Measurements from ENCODE around the gene ZNF436.
"Not testable (repeated sequence)": the region's sequence is repeated elsewhere in the genome, so short reads cannot be mapped to it uniquely, and the experiment has no call there.

ZNF436 gene

DNA sequence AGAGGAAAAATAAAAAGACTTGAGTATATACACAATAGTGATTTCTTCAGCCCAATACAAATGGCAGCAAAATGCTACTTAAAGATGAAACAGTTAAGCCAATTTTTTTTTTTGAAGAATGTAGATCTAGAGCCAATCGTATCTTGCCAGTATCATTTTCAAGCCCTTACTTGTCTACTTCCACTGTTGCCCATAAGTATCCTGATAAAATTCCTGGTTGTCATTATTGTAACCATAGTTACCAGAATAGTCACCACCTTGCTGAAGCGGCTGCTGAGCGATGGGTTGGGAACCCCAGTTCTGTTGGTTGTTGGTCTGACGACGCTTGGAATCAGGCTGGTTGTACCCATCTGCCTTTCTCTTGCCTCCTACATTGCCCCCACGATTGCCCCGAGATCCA, 59.4 kb downstream of the ZNF436 start:
- DNase-seq (ENCODE audit: low read depth in 2 of 2), result not testable (repeated sequence)

Data from stimulated activated CD4-positive, alpha-beta T cell treated with anti-CD3 and anti-CD28 coated beads, Interleukin-15, amount 100 ng/mL, for 48 hours (primary cell).